ENCODE measurements around the gene FRY. TPM values are rescaled to one million over a fixed set of nuclear protein-coding genes. Genes with fewer than 3 reads are reported as not detected.
A peak's percentile ranks its signal among the peaks of the same experiment; 100 is the strongest.
"Not testable (repeated sequence)": the region's sequence is repeated elsewhere in the genome, so short reads cannot be mapped to it uniquely, and the experiment has no call there.

The FRY gene
- total RNA-seq (ENCODE audit: unreplicated experiment), result 4.5 TPM
- long read RNA-seq, partial matches to known transcripts, result 2 of 7 reads
- long read RNA-seq, other reads (novel, unspliced or antisense), result 5 of 7 reads

DNA sequence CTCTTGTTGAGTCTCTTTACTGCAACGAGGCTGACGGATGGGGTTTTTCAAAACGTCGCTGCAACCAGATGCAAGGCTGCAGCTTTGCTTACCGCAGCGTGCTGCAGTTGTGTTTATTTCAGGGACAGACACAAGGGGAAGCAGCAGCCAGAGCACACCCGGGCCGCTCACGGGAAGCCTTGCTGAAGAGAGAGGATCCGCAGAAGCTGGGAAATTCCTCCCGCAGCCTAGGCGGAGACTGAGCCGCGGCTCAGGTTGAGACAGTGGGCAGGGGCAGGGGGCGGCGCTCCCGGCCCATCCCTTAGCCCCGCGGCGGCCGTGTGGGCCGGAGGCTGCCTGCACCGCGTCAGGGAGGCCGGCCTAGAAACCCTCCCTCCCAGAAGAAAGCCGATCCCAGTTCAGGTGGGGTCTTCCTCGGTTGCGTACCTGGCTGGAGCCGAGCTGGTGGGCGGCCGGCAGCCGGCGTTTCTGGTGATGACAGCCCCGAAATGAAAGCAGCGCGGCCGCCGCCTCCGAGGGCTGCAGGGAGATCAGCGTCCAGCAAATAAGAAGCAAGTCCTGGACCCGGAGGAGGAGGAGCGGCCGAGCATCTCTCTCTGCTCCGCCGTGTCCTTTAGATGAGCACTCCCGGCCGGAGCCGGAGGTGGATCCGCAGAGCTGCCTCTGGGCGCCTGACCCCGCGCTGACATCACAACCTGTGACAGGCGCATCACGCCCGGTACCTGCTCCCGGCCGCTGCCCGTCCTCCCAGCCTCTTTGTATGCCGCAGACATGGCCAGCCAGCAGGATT is at the start of gene FRY:
FRY (plus strand) TSS at position 750 of the 790 bp plus-strand sequence; CDS start at position 772, 22 bp downstream.
- H3K4me3 Mint-ChIP-seq (ENCODE audit: unreplicated experiment), result peak within 1 kb of the TSS; percentile 88
- peaks cover 6% of the 10 kb centered on the region for H3K4me1 Mint-ChIP-seq (ENCODE audit: unreplicated experiment)
- DNase-seq (ENCODE audit: low spot score), result peak; percentile 53
- H3K9me3 Mint-ChIP-seq (ENCODE audit: unreplicated experiment), result no peaks in the 10 kb centered on the region
- H3K27ac Mint-ChIP-seq (ENCODE audit: unreplicated experiment), result no peak within 1 kb of the TSS
- H3K36me3 Mint-ChIP-seq (ENCODE audit: low read depth, unreplicated experiment), result no peaks in the 10 kb centered on the region
- TF ChIP-seq CTCF (IDR thresholded peaks at IDR 0.05; ENCODE audit: unreplicated experiment), result no peak
- H3K27me3 Mint-ChIP-seq (ENCODE audit: unreplicated experiment), result no peaks in the 10 kb centered on the region

DNA sequence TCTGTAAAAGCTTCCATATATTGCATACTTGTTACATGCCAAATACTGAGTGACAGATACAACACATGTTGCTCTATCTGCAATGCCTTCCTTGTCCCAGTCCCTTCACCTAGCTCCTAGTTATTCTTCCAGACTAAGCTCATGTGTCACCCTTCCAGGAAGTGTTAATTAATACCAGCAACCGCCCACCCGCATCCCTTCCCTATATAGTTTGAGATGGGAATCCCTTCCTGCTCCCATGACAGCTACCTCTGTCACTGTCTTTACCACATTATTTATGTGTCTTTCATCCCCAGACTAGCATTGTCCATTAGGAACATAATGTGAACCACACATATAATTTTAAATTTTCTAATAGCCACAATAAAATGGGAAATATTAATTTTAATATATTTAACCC is 49.5 kb upstream of the FRY start:
- Mint-ChIP-seq H3K36me3 (ENCODE audit: low read depth, unreplicated experiment) (no peaks in the 10 kb centered on the region), H3K4me3 (ENCODE audit: unreplicated experiment) (no peak overlapping the region), H3K9me3 (ENCODE audit: unreplicated experiment) (no peaks in the 10 kb centered on the region), H3K27ac (ENCODE audit: unreplicated experiment) (no peak overlapping the region), H3K4me1 (ENCODE audit: unreplicated experiment) (no peaks in the 10 kb centered on the region), H3K27me3 (ENCODE audit: unreplicated experiment) (no peaks in the 10 kb centered on the region)
- no peak for DNase-seq (ENCODE audit: low spot score)
- no peak for TF ChIP-seq CTCF (IDR thresholded peaks at IDR 0.05; ENCODE audit: unreplicated experiment)

DNA sequence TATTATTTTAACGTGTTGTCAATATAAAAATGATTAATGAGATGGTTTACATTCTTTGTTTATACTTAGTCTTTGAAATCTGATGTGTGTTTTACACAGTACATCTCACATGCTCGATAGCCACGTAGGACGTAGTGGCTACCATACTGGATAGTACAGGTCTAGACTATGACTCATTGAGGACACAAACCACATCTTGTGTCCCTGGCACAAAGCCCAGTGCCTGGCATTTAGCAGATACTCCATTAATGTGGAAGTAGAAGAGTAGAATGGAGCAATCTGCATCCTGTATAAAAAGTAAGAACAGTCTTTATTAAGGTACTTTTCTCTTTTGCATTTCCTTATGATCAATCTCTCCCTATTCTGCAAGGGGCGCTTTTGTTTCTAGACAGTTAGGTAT is 49.0 kb upstream of the FRY start:
- H3K27ac Mint-ChIP-seq (ENCODE audit: unreplicated experiment), result no peak overlapping the region
- H3K4me1 Mint-ChIP-seq (ENCODE audit: unreplicated experiment), result no peaks in the 10 kb centered on the region
- H3K36me3 Mint-ChIP-seq (ENCODE audit: low read depth, unreplicated experiment), result no peaks in the 10 kb centered on the region
- no peaks in the 10 kb centered on the region for H3K9me3 Mint-ChIP-seq (ENCODE audit: unreplicated experiment)
- H3K4me3 Mint-ChIP-seq (ENCODE audit: unreplicated experiment), result no peak overlapping the region
- DNase-seq (ENCODE audit: low spot score), result no peak
- no peaks in the 10 kb centered on the region for H3K27me3 Mint-ChIP-seq (ENCODE audit: unreplicated experiment)
- TF ChIP-seq CTCF (IDR thresholded peaks at IDR 0.05; ENCODE audit: unreplicated experiment), result no peak

DNA sequence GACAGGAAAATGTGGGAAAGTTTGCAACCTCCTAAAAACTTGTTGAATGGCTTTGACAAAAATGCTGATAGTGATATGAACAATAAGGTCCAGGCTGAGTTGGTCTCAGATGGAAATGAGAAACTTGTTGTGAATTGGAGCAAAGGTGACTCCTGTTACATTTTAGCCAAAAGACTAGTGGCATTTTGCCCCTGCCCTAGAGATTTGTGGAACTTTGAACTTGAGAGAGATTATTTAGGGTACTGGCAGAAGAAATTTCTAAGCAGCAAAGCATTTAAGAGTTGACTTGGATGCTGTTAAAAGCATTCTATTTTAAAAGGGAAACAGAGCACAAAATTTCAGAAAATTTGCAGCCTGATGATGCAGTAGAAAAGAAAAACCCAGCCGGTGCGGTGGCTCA is 47.9 kb upstream of the FRY start:
- H3K27ac Mint-ChIP-seq (ENCODE audit: unreplicated experiment); H3K4me1 Mint-ChIP-seq (ENCODE audit: unreplicated experiment); H3K4me3 Mint-ChIP-seq (ENCODE audit: unreplicated experiment); H3K36me3 Mint-ChIP-seq (ENCODE audit: low read depth, unreplicated experiment); H3K27me3 Mint-ChIP-seq (ENCODE audit: unreplicated experiment); H3K9me3 Mint-ChIP-seq (ENCODE audit: unreplicated experiment); DNase-seq (ENCODE audit: low spot score): not testable (repeated sequence)

- not testable (repeated sequence) for H3K4me1 Mint-ChIP-seq (ENCODE audit: unreplicated experiment)
Measured at GRCh38 chr13:31984388-31984787, 47.2 kb upstream of the FRY start.

More at GRCh38 chr13:31984388-31984787, 47.2 kb upstream of the FRY start:
- H3K9me3 Mint-ChIP-seq (ENCODE audit: unreplicated experiment); H3K36me3 Mint-ChIP-seq (ENCODE audit: low read depth, unreplicated experiment); H3K4me3 Mint-ChIP-seq (ENCODE audit: unreplicated experiment); DNase-seq (ENCODE audit: low spot score); H3K27ac Mint-ChIP-seq (ENCODE audit: unreplicated experiment); H3K27me3 Mint-ChIP-seq (ENCODE audit: unreplicated experiment): not testable (repeated sequence)
